ENCODE measurements around the gene OR4M1.
"Not testable (repeated sequence)": the region's sequence is repeated elsewhere in the genome, so short reads cannot be mapped to it uniquely, and the experiment has no call there.

DNA sequence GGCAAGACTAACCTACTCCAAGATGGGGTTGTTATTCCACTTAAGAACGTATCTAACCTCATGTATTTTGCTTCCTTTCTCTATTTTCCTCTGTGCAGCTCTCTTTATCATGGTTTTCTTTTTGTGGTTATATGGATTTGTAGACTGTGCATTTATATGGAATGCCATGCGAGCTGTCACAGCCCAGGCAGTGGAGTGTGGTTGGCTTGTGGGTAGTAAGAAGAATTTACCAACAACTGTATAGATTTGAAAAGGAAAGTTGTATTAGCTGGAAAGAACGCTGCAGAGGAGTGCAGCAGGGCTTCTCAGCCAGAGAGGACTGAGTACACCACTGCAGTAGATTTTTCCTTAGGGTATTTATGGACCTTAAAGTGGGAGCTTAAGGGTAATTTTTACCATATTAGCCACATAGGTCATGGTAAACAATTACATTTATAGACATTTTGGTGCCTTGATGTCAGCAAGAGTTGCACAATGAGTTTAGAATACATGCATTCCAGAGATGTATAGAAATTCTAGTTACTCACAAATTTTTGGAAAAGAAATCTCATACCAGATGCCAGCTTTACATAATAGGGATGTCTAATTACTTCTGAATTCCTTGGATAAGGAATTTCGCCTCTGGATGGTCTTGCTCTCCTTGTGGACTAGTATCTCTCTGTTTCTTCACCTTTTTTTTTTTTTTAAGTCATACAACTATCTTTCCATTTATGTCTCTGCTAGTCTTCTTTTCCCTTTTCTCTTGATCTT lies 40.0 kb downstream of the OR4M1 start:
- TF ChIP-seq, protein P1, sequence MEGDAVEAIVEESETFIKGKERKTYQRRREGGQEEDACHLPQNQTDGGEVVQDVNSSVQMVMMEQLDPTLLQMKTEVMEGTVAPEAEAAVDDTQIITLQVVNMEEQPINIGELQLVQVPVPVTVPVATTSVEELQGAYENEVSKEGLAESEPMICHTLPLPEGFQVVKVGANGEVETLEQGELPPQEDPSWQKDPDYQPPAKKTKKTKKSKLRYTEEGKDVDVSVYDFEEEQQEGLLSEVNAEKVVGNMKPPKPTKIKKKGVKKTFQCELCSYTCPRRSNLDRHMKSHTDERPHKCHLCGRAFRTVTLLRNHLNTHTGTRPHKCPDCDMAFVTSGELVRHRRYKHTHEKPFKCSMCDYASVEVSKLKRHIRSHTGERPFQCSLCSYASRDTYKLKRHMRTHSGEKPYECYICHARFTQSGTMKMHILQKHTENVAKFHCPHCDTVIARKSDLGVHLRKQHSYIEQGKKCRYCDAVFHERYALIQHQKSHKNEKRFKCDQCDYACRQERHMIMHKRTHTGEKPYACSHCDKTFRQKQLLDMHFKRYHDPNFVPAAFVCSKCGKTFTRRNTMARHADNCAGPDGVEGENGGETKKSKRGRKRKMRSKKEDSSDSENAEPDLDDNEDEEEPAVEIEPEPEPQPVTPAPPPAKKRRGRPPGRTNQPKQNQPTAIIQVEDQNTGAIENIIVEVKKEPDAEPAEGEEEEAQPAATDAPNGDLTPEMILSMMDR (conservative IDR thresholded peaks at IDR 0.05; ENCODE audit: low read depth, low read length): not testable (repeated sequence)
- TF ChIP-seq EZH2 (IDR thresholded peaks at IDR 0.05; ENCODE audit: borderline replicate concordance, low read depth, low read length, poor library complexity, severe bottlenecking): not testable (repeated sequence)
